Erythroblast (primary cell): ENCODE data around the gene GRN.

Experiments used
- GATA1 ChIP-seq: IDR thresholded peaks from 2 replicates; pipeline ENCODE4 v1.6.1; 2011; ENCODE audit warnings: low read depth, mild to moderate bottlenecking, control low read depth, low read length, moderate library complexity
- POLR2A ChIP-seq: IDR thresholded peaks from 2 replicates; pipeline ENCODE4 v1.6.1; 2011; ENCODE audit warnings: mild to moderate bottlenecking, low read length

- TF ChIP-seq GATA1, result no peak
- TF ChIP-seq POLR2A, result no peak
These were observed 9.1 kb upstream of the GRN start for GRCh38 chr17:44335968-44336367.
